HCT116 (cell line): ENCODE results near the gene BTNL8. TPM values are rescaled to one million over a fixed set of nuclear protein-coding genes. Genes with fewer than 3 reads are reported as not detected.

Source experiments
- ATAC-seq: fragments of 200-7000 bp; cut with Tn5 transposase; 2 replicates; pipeline ENCODE4 v1.9.1; 2020; ENCODE audit warnings: mild to moderate bottlenecking, moderate library complexity
- BruUV-seq: library from RNA; stranded (reverse); fragments of 400-500 nt; replicated peaks from 2 replicates; lab custom pipeline; 2021; lab: Mats Ljungman, UMichigan
- CTCF ChIA-PET: fragments of 300-600 bp; sonication (Branson Sonifier 250); formaldehyde crosslinking; loops from one replicate; lab custom pipeline; 2021; ENCODE audit warnings: antibody characterized with exemption; lab: Charles Lee
- POLR2A ChIA-PET: fragments of 300-600, 350-600 bp; sonication (Branson Sonifier 250); formaldehyde crosslinking; loops from one replicate; lab custom pipeline; 2021; ENCODE audit warnings: antibody characterized with exemption; lab: Charles Lee
- RAD21 ChIA-PET, 2 experiments: fragments of 300-600 bp; sonication (Branson Sonifier 250); formaldehyde crosslinking; loops; one replicate each; lab custom pipeline; 2023; ENCODE audit warnings: low total read pairs in 2 of 2; ENCODE audit not compliant: uncharacterized antibody in 2 of 2, unreplicated experiment in 2 of 2, low non-redundant PET in 1 of 2; lab: Charles Lee
- DNase-seq: peaks from one replicate; pipeline ENCODE4 v3.0.0-alpha.2; 2010; ENCODE audit warnings: low read depth, low spot score
- H2AFZ ChIP-seq: fragments of 200-600 bp; shearing (Covaris generic), sonication (generic); 2 replicates; pipeline ENCODE4 v1.6.1; 2017; ENCODE audit warnings: low read depth, mixed run types, mixed read lengths, antibody characterized with exemption, low read length; ENCODE audit not compliant: poor library complexity, severe bottlenecking
- H3K27ac ChIP-seq: 2 replicates; pipeline ENCODE4 v1.5.1; 2012; ENCODE audit warnings: low read depth, low read length
- H3K27me3 ChIP-seq: fragments of 200-600 bp; sonication (generic); 2 replicates; pipeline ENCODE4 v1.6.1; 2016; ENCODE audit warnings: mixed run types, low read length, mixed read lengths; ENCODE audit not compliant: insufficient read depth
- H3K36me3 ChIP-seq, 2 experiments: fragments of 200-500 bp in 1 of 2; fragments of 200-600 bp in 1 of 2; sonication (Bioruptor generic) in 1 of 2; sonication (generic) in 1 of 2; 2 replicates each; pipeline versions ENCODE4 v1.5.1 to v1.6.1; 2014 to 2016; ENCODE audit warnings: low read length in 2 of 2, inconsistent platforms in 1 of 2, mixed read lengths in 1 of 2, mixed run types in 1 of 2; ENCODE audit not compliant: insufficient read depth in 2 of 2, control insufficient read depth in 1 of 2
- H3K4me1 ChIP-seq, 2 experiments: fragments of 200-600 bp in 1 of 2; sonication (generic) in 1 of 2; 2 replicates each; pipeline versions ENCODE4 v1.5.1 to v1.6.1; 2012 to 2017; ENCODE audit warnings: low read length in 2 of 2, inconsistent platforms in 1 of 2, mild to moderate bottlenecking in 1 of 2, mixed read lengths in 1 of 2, mixed run types in 1 of 2, moderate library complexity in 1 of 2; ENCODE audit not compliant: insufficient read depth in 2 of 2, control insufficient read depth in 1 of 2
- H3K4me2 ChIP-seq: fragments of 200-600 bp; sonication (generic); 2 replicates; pipeline ENCODE4 v1.6.1; 2017; ENCODE audit warnings: mixed run types, low read length, mixed read lengths
- H3K4me3 ChIP-seq, 2 experiments: fragments of 200-600 bp in 1 of 2; sonication (generic) in 1 of 2; replicated peaks in 1 of 2; 2 replicates each; pipeline ENCODE4 v1.5.1; 2011 to 2016; ENCODE audit warnings: low read length in 2 of 2, control low read depth in 1 of 2, low read depth in 1 of 2, mild to moderate bottlenecking in 1 of 2, mixed read lengths in 1 of 2, mixed run types in 1 of 2
- H3K79me2 ChIP-seq: fragments of 200-600 bp; sonication (generic); 2 replicates; pipeline ENCODE4 v1.6.1; 2017; ENCODE audit warnings: mild to moderate bottlenecking, mixed run types, low read length, moderate library complexity, mixed read lengths; ENCODE audit not compliant: insufficient read depth
- H3K9ac ChIP-seq: fragments of 200-600 bp; sonication (generic); 2 replicates; pipeline ENCODE4 v1.6.1; 2016; ENCODE audit warnings: low read length, mixed read lengths
- H3K9me2 ChIP-seq: fragments of 200-600 bp; sonication (generic), shearing (Covaris generic); 2 replicates; pipeline ENCODE4 v1.6.1; 2017; ENCODE audit warnings: mixed run types, mild to moderate bottlenecking, moderate library complexity; ENCODE audit not compliant: insufficient read depth
- H3K9me3 ChIP-seq, 2 experiments: fragments of 200-500 bp in 1 of 2; fragments of 200-600 bp in 1 of 2; sonication (Bioruptor generic) in 1 of 2; sonication (generic) in 1 of 2; 2 replicates each; pipeline ENCODE4 v1.6.1; 2014 to 2017; ENCODE audit warnings: low read length in 2 of 2, mixed read lengths in 2 of 2, inconsistent platforms in 1 of 2, low read depth in 1 of 2, mild to moderate bottlenecking in 1 of 2, mixed run types in 1 of 2, moderate library complexity in 1 of 2; ENCODE audit not compliant: control insufficient read depth in 1 of 2, insufficient read depth in 1 of 2
- H4K20me1 ChIP-seq: fragments of 200-600 bp; sonication (generic), shearing (Covaris generic); 2 replicates; pipeline ENCODE4 v1.6.1; 2017; ENCODE audit warnings: mixed run types, mild to moderate bottlenecking, moderate library complexity; ENCODE audit not compliant: insufficient read depth
- CBX3 ChIP-seq: IDR thresholded peaks from 2 replicates; pipeline ENCODE4 v1.6.1; 2012; ENCODE audit warnings: low read depth
- CEBPB ChIP-seq: IDR thresholded peaks from 2 replicates; pipeline ENCODE4 v1.6.1; 2012; ENCODE audit warnings: low read depth
- EGR1 ChIP-seq: IDR thresholded peaks from 2 replicates; pipeline ENCODE4 v1.6.1; 2012; ENCODE audit warnings: low read depth
- EZH2 ChIP-seq: fragments of 200-600 bp; sonication (generic); IDR thresholded peaks from 2 replicates; pipeline ENCODE4 v1.6.1; 2017; ENCODE audit warnings: antibody characterized with exemption, mixed run types
- FOSL1 ChIP-seq: IDR thresholded peaks from 2 replicates; pipeline ENCODE4 v1.6.1; 2012; ENCODE audit warnings: low read depth
- JUND ChIP-seq: IDR thresholded peaks from 2 replicates; pipeline ENCODE4 v1.6.1; 2012
- POLR2AphosphoS5 ChIP-seq: IDR thresholded peaks from 2 replicates; pipeline ENCODE4 v1.6.1; 2011; ENCODE audit warnings: mild to moderate bottlenecking, low read depth, low read length, moderate library complexity
- RAD21 ChIP-seq: IDR thresholded peaks from 2 replicates; pipeline ENCODE4 v1.6.1; 2012; ENCODE audit warnings: low read depth, mild to moderate bottlenecking
- SP1 ChIP-seq: IDR thresholded peaks from 2 replicates; pipeline ENCODE4 v1.6.1; 2012; ENCODE audit warnings: low read depth
- SRF ChIP-seq: IDR thresholded peaks from 2 replicates; pipeline ENCODE4 v1.6.1; 2012; ENCODE audit warnings: low read depth
- YY1 ChIP-seq: IDR thresholded peaks from 2 replicates; pipeline ENCODE4 v1.6.1; 2011; ENCODE audit warnings: low read length, low read depth, moderate library complexity, mild to moderate bottlenecking; ENCODE audit not compliant: insufficient replicate concordance; ENCODE audit errors: extremely low read depth
- ZFX ChIP-seq: fragments of 450-650 bp; IDR thresholded peaks from 2 replicates; pipeline ENCODE4 v1.6.1; 2017
- ZNF274 ChIP-seq: fragments of 200-500 bp; sonication (Bioruptor generic); IDR thresholded peaks from 2 replicates; pipeline ENCODE4 v1.6.1; 2014; ENCODE audit warnings: mild to moderate bottlenecking, low read depth, low read length, inconsistent platforms
- intact Hi-C: fragments of 100-400 bp; cut with micrococcal nuclease; formaldehyde crosslinking; loops from 2 replicates; pipeline ENCODE4 v1.10.0; 2022
- total RNA-seq: library from RNA; stranded (reverse); gene quantifications from one replicate; pipeline ENCODE4 v1.2.1, GENCODE V29; 2021; ENCODE audit not compliant: unreplicated experiment

The BTNL8 gene
- total RNA-seq, 1 experiment from 2014 or later: not detected

GRCh38 chr5:180982008-180982741 is 83.2 kb downstream of the BTNL8 start:
- Histone ChIP-seq H3K9me2 (0 out of 2 replicates have a peak, but pooled peaks cover 4% of the 10 kb centered on the region), H2AFZ (no peak overlapping the region), H3K9ac (no peak overlapping the region), H3K36me3 (no peaks in the 10 kb centered on the region), H3K27ac (no peak overlapping the region)
- intact Hi-C loops: no loop called here
- POLR2A ChIA-PET: no interaction called here
- DNase-seq: no peak
- no peak for TF ChIP-seq FOSL1
- TF ChIP-seq EGR1: no peak
- no peak for TF ChIP-seq SP1
- no peak for TF ChIP-seq SRF
- no peak for TF ChIP-seq CEBPB
- no peak for TF ChIP-seq RAD21
- TF ChIP-seq, all 23 proteins: peak for 0
- no TSS peak for BruUV-seq
- ChIA-PET RAD21 (no interaction called here), CTCF (no interaction called here)
- no peaks in the 10 kb centered on the region for H3K79me2 ChIP-seq
- H3K4me3 ChIP-seq: no peak overlapping the region
- H3K4me2 ChIP-seq: no peak overlapping the region
- no peaks in the 10 kb centered on the region for H3K4me1 ChIP-seq
- H3K9me3 ChIP-seq: no peaks in the 10 kb centered on the region
- no peaks in the 10 kb centered on the region for H3K27me3 ChIP-seq
- H4K20me1 ChIP-seq: no peaks in the 10 kb centered on the region
- no peak for ATAC-seq

- 0 out of 2 replicates have a peak, but pooled peaks cover 4% of the 10 kb centered on the region for H3K9me2 ChIP-seq
- H3K4me2 ChIP-seq: no peak overlapping the region
- ATAC-seq: no peak
- TF ChIP-seq POLR2AphosphoS5 (no peak), ZNF274 (no peak), EGR1 (no peak), EZH2 (no peak), RAD21 (no peak), ZFX (no peak), CEBPB (no peak), JUND (no peak), YY1 (no peak), FOSL1 (no peak), CBX3 (no peak), SP1 (no peak)
- TF ChIP-seq, all 23 proteins: peak for 0
- Histone ChIP-seq H4K20me1 (no peaks in the 10 kb centered on the region), H3K4me1 (no peaks in the 10 kb centered on the region), H3K36me3 (no peaks in the 10 kb centered on the region), H3K9me3 (no peaks in the 10 kb centered on the region), H3K27ac (no peak overlapping the region), H3K9ac (no peak overlapping the region), H3K4me3 (no peak overlapping the region), H3K27me3 (no peaks in the 10 kb centered on the region), H2AFZ (no peak overlapping the region), H3K79me2 (no peaks in the 10 kb centered on the region)
- CTCF ChIA-PET: no interaction called here
- no peak for DNase-seq
- intact Hi-C loops: no loop called here
- POLR2A ChIA-PET: no interaction called here
- RAD21 ChIA-PET: no interaction called here
- no TSS peak for BruUV-seq
Observed at GRCh38 chr5:180988016-180988415, 89.1 kb downstream of the BTNL8 start.
